Activated CD8-positive, alpha-beta memory T cell treated with anti-CD3 and anti-CD28 coated beads, Interleukin-2, amount 10 ng/mL, durations not matched to agents 7 days and 5 days (primary cell): ENCODE data around the gene SLC39A11. TPM values are rescaled to one million over a fixed set of nuclear protein-coding genes. Genes with fewer than 3 reads are reported as not detected.
"Not testable (repeated sequence)": the region's sequence is repeated elsewhere in the genome, so short reads cannot be mapped to it uniquely, and the experiment has no call there.

ENCODE experiments used
- ATAC-seq: fragments of 150-1000 bp; cut with Tn5 transposase; one replicate; pipeline ENCODE4 v1.10.0; 2021; ENCODE audit warnings: moderate library complexity
- CTCF ChIA-PET: fragments of 350-600 bp; sonication (Branson Sonifier 250); formaldehyde crosslinking; loops from one replicate; lab custom pipeline; 2021; ENCODE audit warnings: antibody characterized with exemption; lab: Charles Lee
- DNase-seq: peaks from one replicate; pipeline ENCODE4 v3.0.0-alpha.2; 2020
- H3K27ac Mint-ChIP-seq: one replicate; pipeline ENCODE4 v1.8.0; 2021; ENCODE audit warnings: mild to moderate bottlenecking, mixed read lengths
- H3K27me3 Mint-ChIP-seq: one replicate; pipeline ENCODE4 v1.8.0; 2021; ENCODE audit warnings: mixed read lengths
- H3K36me3 Mint-ChIP-seq: one replicate; pipeline ENCODE4 v1.8.0; 2021; ENCODE audit warnings: mild to moderate bottlenecking, mixed read lengths
- H3K4me1 Mint-ChIP-seq: one replicate; pipeline ENCODE4 v1.8.0; 2021; ENCODE audit warnings: mixed read lengths
- H3K4me3 Mint-ChIP-seq: one replicate; pipeline ENCODE4 v1.8.0; 2021; ENCODE audit warnings: mild to moderate bottlenecking, moderate library complexity, mixed read lengths
- H3K9me3 Mint-ChIP-seq: one replicate; pipeline ENCODE4 v1.8.0; 2022; ENCODE audit warnings: low read depth, mixed read lengths
- total RNA-seq, 2 experiments: library from RNA; stranded (reverse); gene quantifications; one replicate each; pipeline ENCODE4 v1.2.3, GENCODE V29; 2021

Gene SLC39A11
- total RNA-seq, 2 experiments from 2014 or later = 16.8 to 25.5 TPM

DNA sequence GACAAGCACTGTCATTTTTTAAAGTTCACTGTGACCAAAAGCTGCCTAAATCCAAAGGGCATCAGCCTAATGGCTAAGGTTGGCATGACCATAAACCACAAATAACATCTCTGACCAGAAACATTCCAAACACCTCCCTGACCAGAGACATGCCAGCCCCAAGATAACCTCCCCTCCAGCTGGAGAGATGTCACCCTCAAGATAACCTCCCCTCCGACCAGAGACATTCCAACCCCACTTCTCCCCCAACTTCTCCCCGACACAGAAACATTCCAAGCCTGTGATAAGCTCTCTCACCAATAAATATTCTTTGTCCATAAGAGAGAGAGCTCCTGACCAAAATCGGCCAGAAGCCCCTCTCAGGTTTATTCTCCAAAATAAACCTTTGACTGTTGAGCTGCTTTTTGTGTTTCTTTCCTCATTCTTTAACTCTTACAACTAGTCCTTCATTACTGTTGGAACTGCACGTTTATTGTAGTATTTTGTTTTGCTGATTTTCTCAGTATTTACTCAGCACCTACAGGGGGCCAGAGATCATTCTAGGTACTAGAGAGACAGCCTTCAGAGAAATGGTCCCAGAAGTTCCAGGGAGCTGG is 325.6 kb downstream of the SLC39A11 start:
- H3K27ac Mint-ChIP-seq = no peak overlapping the region
- CTCF ChIA-PET = no interaction called here
- no peak for DNase-seq
- ATAC-seq = no peak
- H3K4me3 Mint-ChIP-seq = no peak overlapping the region
- H3K27me3 Mint-ChIP-seq = no peaks in the 10 kb centered on the region
- H3K9me3 Mint-ChIP-seq = no peaks in the 10 kb centered on the region
- no peaks in the 10 kb centered on the region for H3K4me1 Mint-ChIP-seq
- H3K36me3 Mint-ChIP-seq = no peaks in the 10 kb centered on the region

DNA sequence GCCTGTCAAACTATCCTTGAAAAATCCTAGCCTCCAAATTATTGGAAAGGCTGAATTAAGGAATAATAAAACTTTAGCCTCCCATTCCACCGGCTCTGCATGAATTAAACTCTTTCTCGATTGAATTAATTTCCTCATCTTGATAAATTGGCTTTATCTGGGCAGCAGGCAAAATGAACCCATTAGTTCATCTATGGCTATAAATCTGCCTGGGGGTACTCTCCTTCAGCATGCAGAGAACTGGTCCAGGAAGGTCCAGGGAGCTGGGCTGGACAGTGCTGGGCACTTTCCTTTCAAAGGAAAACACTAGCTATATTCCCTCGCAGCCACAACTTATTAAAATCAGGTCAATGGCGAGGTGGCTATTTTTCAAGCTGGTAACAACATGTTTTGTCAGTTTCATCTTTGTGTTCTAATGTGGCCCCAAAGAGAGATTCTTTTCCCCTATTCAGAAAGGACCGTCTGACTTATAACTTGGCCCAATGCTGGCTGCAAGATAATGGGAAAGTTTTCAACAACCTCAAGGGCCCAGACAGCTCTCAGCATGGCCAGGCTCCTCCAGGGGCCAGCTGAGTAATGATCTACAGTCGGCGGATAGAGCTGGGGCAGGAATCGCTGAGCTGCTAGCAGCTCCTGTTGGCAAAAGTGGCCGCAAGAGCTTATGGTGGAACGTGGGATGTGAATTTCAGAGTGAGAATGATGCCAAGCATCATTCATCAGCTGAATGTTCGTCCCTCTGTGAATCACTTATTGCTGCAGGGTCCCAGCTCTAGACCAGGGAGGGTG is 326.9 kb downstream of the SLC39A11 start:
- Mint-ChIP-seq H3K4me3 (no peak overlapping the region), H3K27ac (no peak overlapping the region), H3K9me3 (no peaks in the 10 kb centered on the region), H3K4me1 (no peaks in the 10 kb centered on the region), H3K36me3 (no peaks in the 10 kb centered on the region), H3K27me3 (no peaks in the 10 kb centered on the region)
- CTCF ChIA-PET = no interaction called here
- DNase-seq = no peak
- no peak for ATAC-seq

- no peak for ATAC-seq
- no peaks in the 10 kb centered on the region for H3K27me3 Mint-ChIP-seq
- H3K27ac Mint-ChIP-seq = no peak overlapping the region
- no peaks in the 10 kb centered on the region for H3K9me3 Mint-ChIP-seq
- no peaks in the 10 kb centered on the region for H3K4me1 Mint-ChIP-seq
- CTCF ChIA-PET = no interaction called here
- no peaks in the 10 kb centered on the region for H3K36me3 Mint-ChIP-seq
- DNase-seq = no peak
- no peak overlapping the region for H3K4me3 Mint-ChIP-seq
Observed at GRCh38 chr17:72764632-72765041, 327.9 kb downstream of the SLC39A11 start.

DNA sequence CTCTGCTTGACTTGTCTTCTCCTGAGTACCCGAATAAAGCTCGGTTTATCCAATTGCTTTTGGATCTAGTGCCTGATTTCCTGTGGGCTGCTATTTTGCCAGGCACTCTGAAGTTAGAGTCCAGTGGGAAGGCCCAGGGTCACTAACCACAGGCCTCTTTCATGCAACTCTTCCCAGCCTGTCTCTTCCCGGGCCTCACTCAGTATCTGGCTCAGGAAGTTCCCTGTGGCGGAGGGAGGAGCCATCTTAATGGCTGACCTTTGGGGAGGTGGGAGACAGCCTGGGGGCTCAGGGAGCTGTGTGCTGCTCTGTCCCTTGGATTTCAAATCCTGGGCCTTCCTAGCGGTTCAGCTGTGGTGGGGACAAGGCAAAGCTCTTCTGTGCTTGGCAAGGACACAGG is 328.5 kb downstream of the SLC39A11 start:
- H3K36me3 Mint-ChIP-seq = no peaks in the 10 kb centered on the region
- H3K9me3 Mint-ChIP-seq = no peaks in the 10 kb centered on the region
- no peak overlapping the region for H3K27ac Mint-ChIP-seq
- no peaks in the 10 kb centered on the region for H3K27me3 Mint-ChIP-seq
- CTCF ChIA-PET = no interaction called here
- H3K4me3 Mint-ChIP-seq = no peak overlapping the region
- ATAC-seq = no peak
- no peaks in the 10 kb centered on the region for H3K4me1 Mint-ChIP-seq
- DNase-seq = no peak

- H3K4me3 Mint-ChIP-seq, DNase-seq, CTCF ChIA-PET, ATAC-seq, H3K27me3 Mint-ChIP-seq, H3K4me1 Mint-ChIP-seq, H3K27ac Mint-ChIP-seq, H3K9me3 Mint-ChIP-seq, H3K36me3 Mint-ChIP-seq: not testable (repeated sequence)
Observed at GRCh38 chr17:72761893-72762575, 330.5 kb downstream of the SLC39A11 start.

DNA sequence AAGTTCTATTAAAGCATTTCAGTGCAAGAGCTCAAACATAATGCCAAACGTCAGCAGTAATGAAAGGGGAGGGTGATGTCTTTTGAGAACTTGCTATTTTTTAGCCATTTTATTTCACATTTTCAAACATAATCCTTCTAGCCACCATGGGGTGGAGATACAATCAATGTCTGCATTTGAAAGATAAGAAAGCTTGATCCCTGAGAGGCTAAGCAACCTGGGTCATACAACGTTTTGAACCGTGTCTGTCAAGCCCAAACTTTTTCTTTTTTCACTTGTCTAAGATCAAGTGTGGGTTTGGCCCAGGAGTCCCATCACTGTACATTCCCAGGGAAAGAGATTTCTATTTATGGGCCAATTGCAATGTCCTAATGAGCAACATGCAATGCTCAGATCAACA is 331.1 kb downstream of the SLC39A11 start:
- DNase-seq = no peak
- no peaks in the 10 kb centered on the region for H3K27me3 Mint-ChIP-seq
- CTCF ChIA-PET = no interaction called here

DNA sequence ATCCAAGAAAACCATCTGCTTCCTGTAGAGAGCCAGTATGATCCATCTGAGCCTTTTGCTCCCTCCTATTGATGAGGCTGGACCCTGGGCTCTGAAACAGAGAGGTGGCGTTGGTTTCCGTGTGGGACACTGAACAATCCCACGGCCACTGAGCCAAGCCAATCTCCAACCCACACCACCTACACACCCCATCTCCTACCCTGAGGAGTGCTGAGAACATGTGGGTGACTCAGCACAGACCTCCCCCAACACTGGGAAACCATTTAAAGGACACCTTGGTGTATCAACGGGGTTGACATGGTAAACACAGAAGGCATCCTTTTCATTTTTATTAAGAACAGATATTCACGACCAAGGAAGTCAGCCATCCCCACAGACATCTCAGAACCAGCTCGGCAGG is 332.1 kb downstream of the SLC39A11 start:
- no peak overlapping the region for H3K4me3 Mint-ChIP-seq
- H3K27me3 Mint-ChIP-seq = no peaks in the 10 kb centered on the region
- ATAC-seq = no peak
- no peak for DNase-seq
- no peak overlapping the region for H3K27ac Mint-ChIP-seq
- CTCF ChIA-PET = no interaction called here
- no peaks in the 10 kb centered on the region for H3K36me3 Mint-ChIP-seq
- H3K9me3 Mint-ChIP-seq = no peaks in the 10 kb centered on the region
- H3K4me1 Mint-ChIP-seq = no peaks in the 10 kb centered on the region

More for the DNA sequence above, 331.1 kb downstream of the SLC39A11 start:
- Mint-ChIP-seq H3K4me3 (no peak overlapping the region), H3K27ac (no peak overlapping the region), H3K9me3 (no peaks in the 10 kb centered on the region), H3K36me3 (no peaks in the 10 kb centered on the region), H3K4me1 (no peaks in the 10 kb centered on the region)
- ATAC-seq = no peak

GRCh38 chr17:72759301-72759700 is 333.2 kb downstream of the SLC39A11 start:
- Mint-ChIP-seq H3K4me3 (no peak overlapping the region), H3K4me1 (no peaks in the 10 kb centered on the region), H3K27me3 (no peaks in the 10 kb centered on the region), H3K27ac (no peak overlapping the region), H3K9me3 (no peaks in the 10 kb centered on the region), H3K36me3 (no peaks in the 10 kb centered on the region)
- CTCF ChIA-PET = no interaction called here
- DNase-seq (no peak), ATAC-seq (no peak)

GRCh38 chr17:72756256-72756655 is 336.2 kb downstream of the SLC39A11 start:
- DNase-seq (no peak), ATAC-seq (no peak)
- H3K4me3 Mint-ChIP-seq = no peak overlapping the region
- H3K27me3 Mint-ChIP-seq = no peaks in the 10 kb centered on the region
- no peak overlapping the region for H3K27ac Mint-ChIP-seq
- CTCF ChIA-PET = interaction anchor here (0.8 kb wide), 1 partner anchor 199 kb away, joined by 3 read pairs; no protein-coding TSS in a partner anchor
- H3K4me1 Mint-ChIP-seq = no peaks in the 10 kb centered on the region
- no peaks in the 10 kb centered on the region for H3K36me3 Mint-ChIP-seq
- H3K9me3 Mint-ChIP-seq = no peaks in the 10 kb centered on the region

- Mint-ChIP-seq H3K4me3 (no peak overlapping the region), H3K36me3 (no peaks in the 10 kb centered on the region), H3K9me3 (no peaks in the 10 kb centered on the region), H3K27me3 (no peaks in the 10 kb centered on the region), H3K27ac (no peak overlapping the region), H3K4me1 (no peaks in the 10 kb centered on the region)
- no peak for DNase-seq
- no peak for ATAC-seq
- CTCF ChIA-PET = interaction anchor here (2.3 kb wide), 1 partner anchor 197 kb away, joined by 6 read pairs; no protein-coding TSS in a partner anchor
Observed at GRCh38 chr17:72754513-72754912, 338.0 kb downstream of the SLC39A11 start.

- CTCF ChIA-PET = no interaction called here
- no peaks in the 10 kb centered on the region for H3K4me1 Mint-ChIP-seq
- no peaks in the 10 kb centered on the region for H3K36me3 Mint-ChIP-seq
- H3K4me3 Mint-ChIP-seq = no peak overlapping the region
- H3K9me3 Mint-ChIP-seq = no peaks in the 10 kb centered on the region
- ATAC-seq = no peak
- H3K27ac Mint-ChIP-seq = no peak overlapping the region
- no peaks in the 10 kb centered on the region for H3K27me3 Mint-ChIP-seq
- no peak for DNase-seq
Observed at GRCh38 chr17:72751746-72752145, 340.7 kb downstream of the SLC39A11 start.

- CTCF ChIA-PET = no interaction called here
- no peaks in the 10 kb centered on the region for H3K36me3 Mint-ChIP-seq
- ATAC-seq = no peak
Observed at GRCh38 chr17:72749119-72749572, 343.3 kb downstream of the SLC39A11 start.

GRCh38 chr17:72747501-72747900 is 345.0 kb downstream of the SLC39A11 start:
- DNase-seq (no peak), ATAC-seq (no peak)
- H3K9me3 Mint-ChIP-seq = no peaks in the 10 kb centered on the region
- no peaks in the 10 kb centered on the region for H3K27me3 Mint-ChIP-seq
- no peaks in the 10 kb centered on the region for H3K4me1 Mint-ChIP-seq
- no peaks in the 10 kb centered on the region for H3K36me3 Mint-ChIP-seq
- CTCF ChIA-PET = no interaction called here
- H3K27ac Mint-ChIP-seq = no peak overlapping the region
- H3K4me3 Mint-ChIP-seq = no peak overlapping the region

More at GRCh38 chr17:72749119-72749572, 343.3 kb downstream of the SLC39A11 start:
- Mint-ChIP-seq H3K27me3 (no peaks in the 10 kb centered on the region), H3K4me3 (no peak overlapping the region), H3K9me3 (no peaks in the 10 kb centered on the region), H3K4me1 (no peaks in the 10 kb centered on the region), H3K27ac (no peak overlapping the region)
- DNase-seq = no peak
